Astrocyte (in vitro differentiated cells and primary cell): ENCODE data around the gene GIPC2.

Experiments
- EZH2 ChIP-seq: IDR thresholded peaks from 2 replicates; pipeline ENCODE4 v1.6.1; 2012; ENCODE audit warnings: mild to moderate bottlenecking, low read length, inconsistent platforms; ENCODE audit not compliant: insufficient read depth
- TF ChIP-seq, protein P1 (sequence below): IDR thresholded peaks from 2 replicates; pipeline ENCODE4 v1.5.1; 2011; ENCODE audit warnings: low read depth, mild to moderate bottlenecking, inconsistent platforms, low read length, moderate library complexity; ENCODE audit not compliant: insufficient read depth

DNA sequence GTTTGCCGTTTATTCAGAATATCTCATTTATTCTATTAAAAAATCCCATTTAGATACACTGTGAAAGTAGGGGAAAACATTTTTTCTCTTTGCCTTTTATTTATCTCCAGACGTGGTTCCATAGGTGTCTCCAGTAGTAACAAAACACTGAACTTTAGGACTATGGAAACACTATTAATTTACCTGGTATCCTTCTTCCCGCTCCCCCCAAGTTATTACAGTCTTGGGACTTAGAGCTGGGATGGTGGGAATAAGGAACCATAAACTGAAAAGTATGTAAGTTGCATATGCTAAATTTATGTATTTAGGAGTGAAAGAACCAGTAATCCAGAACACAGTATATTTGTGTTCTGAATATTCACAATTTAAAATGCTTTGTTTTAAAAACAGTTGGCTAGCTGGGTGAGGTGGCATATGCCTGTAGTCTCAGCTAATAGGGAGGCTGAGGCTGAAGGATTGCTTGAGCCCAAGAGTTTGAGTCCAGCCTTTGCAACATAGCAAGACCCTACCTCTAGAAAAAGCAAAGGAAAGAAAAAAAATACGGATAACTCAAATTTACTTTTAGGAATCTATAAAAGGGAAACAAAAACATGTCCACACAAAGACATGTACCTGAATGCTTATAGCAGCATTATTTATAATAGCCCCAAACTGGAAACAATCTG is 38.0 kb upstream of the GIPC2 start:
- TF ChIP-seq, protein P1, sequence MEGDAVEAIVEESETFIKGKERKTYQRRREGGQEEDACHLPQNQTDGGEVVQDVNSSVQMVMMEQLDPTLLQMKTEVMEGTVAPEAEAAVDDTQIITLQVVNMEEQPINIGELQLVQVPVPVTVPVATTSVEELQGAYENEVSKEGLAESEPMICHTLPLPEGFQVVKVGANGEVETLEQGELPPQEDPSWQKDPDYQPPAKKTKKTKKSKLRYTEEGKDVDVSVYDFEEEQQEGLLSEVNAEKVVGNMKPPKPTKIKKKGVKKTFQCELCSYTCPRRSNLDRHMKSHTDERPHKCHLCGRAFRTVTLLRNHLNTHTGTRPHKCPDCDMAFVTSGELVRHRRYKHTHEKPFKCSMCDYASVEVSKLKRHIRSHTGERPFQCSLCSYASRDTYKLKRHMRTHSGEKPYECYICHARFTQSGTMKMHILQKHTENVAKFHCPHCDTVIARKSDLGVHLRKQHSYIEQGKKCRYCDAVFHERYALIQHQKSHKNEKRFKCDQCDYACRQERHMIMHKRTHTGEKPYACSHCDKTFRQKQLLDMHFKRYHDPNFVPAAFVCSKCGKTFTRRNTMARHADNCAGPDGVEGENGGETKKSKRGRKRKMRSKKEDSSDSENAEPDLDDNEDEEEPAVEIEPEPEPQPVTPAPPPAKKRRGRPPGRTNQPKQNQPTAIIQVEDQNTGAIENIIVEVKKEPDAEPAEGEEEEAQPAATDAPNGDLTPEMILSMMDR: no peak
- no peak for TF ChIP-seq EZH2
